ENCODE data around the gene PAGR1. TPM values are rescaled to one million over a fixed set of nuclear protein-coding genes. Genes with fewer than 3 reads are reported as not detected.
"Not testable (repeated sequence)": the region's sequence is repeated elsewhere in the genome, so short reads cannot be mapped to it uniquely, and the experiment has no call there.

Gene PAGR1
- total and polyA plus RNA-seq, 2 experiments from 2014 or later = 39.3 to 53.4 TPM

GRCh38 chr16:29826342-29826695, 10.4 kb downstream of the PAGR1 start:
- no peak overlapping the region for H2AFZ ChIP-seq
- peaks cover 56% of the 10 kb centered on the region for H3K4me1 ChIP-seq (ENCODE audit: insufficient read depth)
- no peaks in the 10 kb centered on the region for H3K36me3 ChIP-seq (replicated peaks; ENCODE audit: insufficient read depth, low read depth)
- H3K27ac ChIP-seq = peak overlapping the region; percentile 91
- 90% methylated on average over 8 of the region's 8 CpGs for WGBS (ENCODE audit: low lambda C conversion rate, missing lambda C conversion rate)
- peaks cover 3% of the 10 kb centered on the region for H4K20me1 ChIP-seq (ENCODE audit: insufficient read depth, poor library complexity, severe bottlenecking)
- no peak for DNase-seq (ENCODE audit: low spot score)
- no peaks in the 10 kb centered on the region for H3K9me3 ChIP-seq (ENCODE audit: low read depth)
- H3K79me2 ChIP-seq = peaks cover 64% of the 10 kb centered on the region
- H3K4me2 ChIP-seq = peak overlapping the region; percentile 71
- H3K4me3 ChIP-seq = no peak overlapping the region
- no peaks in the 10 kb centered on the region for H3K9me2 ChIP-seq (replicated peaks; ENCODE audit: insufficient read depth)
- no peaks in the 10 kb centered on the region for H3K27me3 ChIP-seq
- TF ChIP-seq EZH2 (IDR thresholded peaks at IDR 0.05; ENCODE audit: borderline replicate concordance) = no peak
- no peak for TF ChIP-seq CTCF (IDR thresholded peaks at IDR 0.05; ENCODE audit: poor library complexity)
- TF ChIP-seq EZH2phosphoT487 (IDR thresholded peaks at IDR 0.05; ENCODE audit: low read depth, severe bottlenecking, unreplicated experiment) = no peak

GRCh38 chr16:29830774-29831173, 14.8 kb downstream of the PAGR1 start:
- no peaks in the 10 kb centered on the region for H3K36me3 ChIP-seq (replicated peaks; ENCODE audit: insufficient read depth, low read depth)
- WGBS (ENCODE audit: low lambda C conversion rate, missing lambda C conversion rate) = 96% methylated on average over 10 of the region's 11 CpGs
- no peaks in the 10 kb centered on the region for H3K9me3 ChIP-seq (ENCODE audit: low read depth)
- H2AFZ ChIP-seq = no peak overlapping the region
- no peak overlapping the region for H3K4me3 ChIP-seq
- H3K9me2 ChIP-seq (replicated peaks; ENCODE audit: insufficient read depth) = no peaks in the 10 kb centered on the region
- H3K4me1 ChIP-seq (ENCODE audit: insufficient read depth) = peaks cover 20% of the 10 kb centered on the region
- peak overlapping the region; percentile 64 for H3K4me2 ChIP-seq
- TF ChIP-seq CTCF (IDR thresholded peaks at IDR 0.05; ENCODE audit: poor library complexity) (no peak), EZH2phosphoT487 (IDR thresholded peaks at IDR 0.05; ENCODE audit: low read depth, severe bottlenecking, unreplicated experiment) (no peak), EZH2 (IDR thresholded peaks at IDR 0.05; ENCODE audit: borderline replicate concordance) (no peak)
- peak overlapping the region; percentile 92 for H3K27ac ChIP-seq
- DNase-seq (ENCODE audit: low spot score) = no peak
- no peaks in the 10 kb centered on the region for H3K27me3 ChIP-seq
- H3K79me2 ChIP-seq = peaks cover 29% of the 10 kb centered on the region
- H4K20me1 ChIP-seq (ENCODE audit: insufficient read depth, poor library complexity, severe bottlenecking) = no peaks in the 10 kb centered on the region

- H3K79me2 ChIP-seq = peaks cover 23% of the 10 kb centered on the region
- no peaks in the 10 kb centered on the region for H3K27me3 ChIP-seq
- no peak overlapping the region for H3K4me2 ChIP-seq
- H3K27ac ChIP-seq = no peak overlapping the region
- no peaks in the 10 kb centered on the region for H3K36me3 ChIP-seq (replicated peaks; ENCODE audit: insufficient read depth, low read depth)
- no peak for DNase-seq (ENCODE audit: low spot score)
- H3K4me1 ChIP-seq (ENCODE audit: insufficient read depth) = peaks cover 16% of the 10 kb centered on the region
- H2AFZ ChIP-seq = no peak overlapping the region
- WGBS (ENCODE audit: low lambda C conversion rate, missing lambda C conversion rate) = 82% methylated on average over 2 of the region's 2 CpGs
- no peak overlapping the region for H3K4me3 ChIP-seq
- H3K9me3 ChIP-seq (ENCODE audit: low read depth) = no peaks in the 10 kb centered on the region
- H3K9me2 ChIP-seq (replicated peaks; ENCODE audit: insufficient read depth) = no peaks in the 10 kb centered on the region
- no peaks in the 10 kb centered on the region for H4K20me1 ChIP-seq (ENCODE audit: insufficient read depth, poor library complexity, severe bottlenecking)
- no peak for TF ChIP-seq EZH2 (IDR thresholded peaks at IDR 0.05; ENCODE audit: borderline replicate concordance)
- TF ChIP-seq EZH2phosphoT487 (IDR thresholded peaks at IDR 0.05; ENCODE audit: low read depth, severe bottlenecking, unreplicated experiment) = no peak
- no peak for TF ChIP-seq CTCF (IDR thresholded peaks at IDR 0.05; ENCODE audit: poor library complexity)
These were observed 15.5 kb downstream of the PAGR1 start for GRCh38 chr16:29831490-29831889.

GRCh38 chr16:29833219-29833618, 17.3 kb downstream of the PAGR1 start:
- H3K36me3 ChIP-seq (replicated peaks; ENCODE audit: insufficient read depth, low read depth) = not testable (repeated sequence)
- 99% methylated on average over 4 of the region's 4 CpGs for WGBS (ENCODE audit: low lambda C conversion rate, missing lambda C conversion rate)

More at GRCh38 chr16:29833219-29833618, 17.3 kb downstream of the PAGR1 start:
- H3K27me3 ChIP-seq; H3K9me2 ChIP-seq (replicated peaks; ENCODE audit: insufficient read depth); H3K4me2 ChIP-seq; H3K9me3 ChIP-seq (ENCODE audit: low read depth); H3K79me2 ChIP-seq; H2AFZ ChIP-seq; H3K4me3 ChIP-seq; H3K27ac ChIP-seq; DNase-seq (ENCODE audit: low spot score); H4K20me1 ChIP-seq (ENCODE audit: insufficient read depth, poor library complexity, severe bottlenecking): not testable (repeated sequence)
- peaks cover 16% of the 10 kb centered on the region for H3K4me1 ChIP-seq (ENCODE audit: insufficient read depth)
